HuH-7 (cell line): ENCODE results near the gene PKP1.

ENCODE experiments used
- DNase-seq: peaks from one replicate; pipeline ENCODE4 v3.0.0; 2011; ENCODE audit warnings: low spot score

PKP1 gene

DNA sequence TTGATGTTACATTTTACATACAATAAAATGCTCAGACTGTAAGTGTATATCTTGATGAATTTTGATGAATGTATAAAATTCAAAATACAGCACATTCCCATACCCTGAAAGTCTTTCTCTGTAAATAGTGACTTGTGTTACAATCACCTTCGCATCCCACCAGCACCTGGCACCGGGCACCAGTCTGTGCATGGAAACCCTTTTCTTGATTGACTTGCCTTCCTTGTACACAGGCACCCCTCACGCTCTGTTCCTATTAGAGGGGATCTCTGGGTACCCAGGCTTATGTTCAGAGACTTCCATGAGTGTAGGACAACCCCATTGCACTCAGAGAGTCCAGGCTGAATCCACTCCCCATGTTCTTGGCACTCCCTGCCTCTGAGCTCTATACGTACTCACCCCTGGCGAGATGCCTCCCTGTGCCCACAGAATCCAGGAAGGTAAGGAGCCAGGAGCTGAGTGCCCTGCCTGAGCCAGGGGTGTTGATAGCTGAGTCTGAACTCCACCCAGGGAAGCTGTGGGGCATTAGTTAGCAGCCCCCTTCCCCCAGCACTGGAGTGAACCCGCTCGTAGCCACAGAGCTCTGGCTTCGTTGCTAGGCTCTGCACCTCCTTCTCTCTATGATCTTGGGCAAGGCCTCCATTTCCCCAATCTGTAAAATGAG is 22.5 kb upstream of the PKP1 start:
- DNase-seq, result no peak

DNA sequence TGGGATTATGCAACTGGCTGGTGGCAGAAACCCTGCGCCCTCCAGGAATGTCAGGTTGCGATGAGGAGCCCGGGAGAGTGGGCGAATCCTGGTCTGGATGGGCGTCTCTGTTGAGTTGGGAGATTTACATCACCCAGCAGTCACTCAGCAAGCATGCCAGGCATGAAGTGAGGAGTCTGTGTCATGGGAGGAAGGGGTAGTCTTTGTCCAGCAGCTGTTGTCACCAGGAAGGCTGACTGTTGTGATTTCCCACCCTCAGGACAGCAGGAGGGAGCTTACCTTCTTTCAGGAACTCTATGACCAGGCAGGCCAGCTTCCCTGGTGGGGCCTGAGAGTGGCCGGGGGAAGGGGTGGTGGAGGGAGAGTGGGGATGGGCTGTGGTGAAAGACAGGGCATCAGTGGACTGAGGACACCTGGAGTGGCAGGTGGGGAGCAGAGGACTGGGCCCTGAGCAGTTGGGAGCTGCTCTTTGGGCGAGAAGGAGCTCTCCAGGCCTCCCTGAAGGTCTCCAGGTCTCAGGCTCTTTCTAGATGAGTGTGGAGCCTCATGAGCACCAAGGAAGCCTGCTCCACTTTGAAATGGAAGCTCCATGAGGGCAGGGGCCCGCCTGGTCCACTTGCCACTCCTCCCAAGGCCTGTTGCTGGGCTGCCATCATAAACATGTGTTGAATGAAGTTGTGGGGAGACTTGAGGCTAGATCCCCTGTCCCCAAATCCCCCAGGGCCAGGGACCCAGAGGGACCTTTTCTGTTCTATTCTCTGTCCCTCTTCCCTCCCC is 21.3 kb upstream of the PKP1 start:
- no peak for DNase-seq

- no peak for DNase-seq
Measured at GRCh38 chr1:201262963-201263608, 20.2 kb upstream of the PKP1 start.

DNA sequence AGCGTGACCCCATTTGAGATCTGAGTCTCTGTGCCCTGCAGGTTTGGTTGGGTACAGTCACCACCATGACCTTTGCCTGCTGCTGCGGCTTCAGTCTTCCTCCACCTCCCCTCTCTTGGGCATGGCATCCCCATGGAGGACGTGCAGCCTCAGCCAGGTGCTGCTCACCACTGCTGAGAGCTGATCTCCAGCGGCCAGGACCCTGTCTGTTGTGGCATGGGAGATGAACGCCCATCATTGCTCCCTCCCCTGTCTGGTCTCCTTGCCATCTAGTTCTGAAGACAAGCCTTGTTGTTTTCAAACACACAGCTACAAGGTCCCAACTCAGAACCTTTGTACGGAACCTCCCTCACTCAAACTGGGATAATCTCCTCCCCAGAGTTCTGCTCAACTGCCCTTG is 19.2 kb upstream of the PKP1 start:
- DNase-seq, result no peak

DNA sequence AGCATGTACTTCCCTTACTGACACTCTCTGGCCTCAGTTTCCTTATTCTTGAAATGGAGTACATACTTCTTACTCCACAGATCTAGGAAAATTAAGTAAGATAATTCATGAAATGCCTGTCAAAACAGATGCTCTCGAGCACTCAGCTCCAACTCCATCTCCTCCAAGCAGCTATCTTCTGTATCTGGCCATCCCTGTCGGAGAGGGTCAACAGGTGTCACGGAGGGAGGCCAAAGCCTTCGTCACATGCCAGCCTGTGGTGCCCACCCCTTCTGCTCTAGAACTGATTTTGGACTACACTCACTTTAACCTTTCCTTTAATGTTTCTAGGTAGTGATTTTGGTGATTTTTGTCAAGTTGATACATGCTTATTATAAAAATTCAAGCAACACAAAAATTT is 18.8 kb upstream of the PKP1 start:
- DNase-seq, result no peak

- no peak for DNase-seq
Measured at GRCh38 chr1:201265756-201266155, 17.6 kb upstream of the PKP1 start.

GRCh38 chr1:201266276-201266675 is 17.0 kb upstream of the PKP1 start:
- DNase-seq, result no peak

- DNase-seq, result no peak
Measured at GRCh38 chr1:201266774-201267173, 16.5 kb upstream of the PKP1 start.

- DNase-seq, result no peak
Measured at GRCh38 chr1:201267481-201268229, 15.7 kb upstream of the PKP1 start.

DNA sequence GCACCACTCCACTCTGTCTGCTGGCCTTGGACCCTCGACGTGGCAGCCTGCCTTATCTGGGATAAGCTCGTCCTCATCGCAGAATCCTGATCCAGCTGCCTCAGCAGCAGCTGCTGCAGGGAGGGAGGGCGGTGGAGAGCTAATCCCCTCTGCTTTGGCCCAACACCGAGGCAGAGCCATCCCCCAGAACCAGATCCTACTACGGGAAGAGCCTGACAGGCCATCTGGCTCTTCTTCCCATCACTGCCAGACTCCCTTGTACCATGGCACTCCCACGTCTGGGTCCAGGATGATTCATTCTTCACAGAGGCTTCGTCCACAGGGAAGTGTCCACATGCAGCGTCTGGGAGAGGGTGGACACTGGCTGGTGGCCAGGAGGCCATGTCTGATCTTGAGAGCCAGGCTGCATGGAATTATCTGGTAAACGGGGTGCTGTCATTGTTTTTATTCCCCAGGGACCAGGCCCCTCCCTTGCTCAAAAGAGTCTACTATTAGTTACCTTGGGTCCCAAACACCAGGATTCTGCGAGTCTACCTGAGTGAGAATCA is 14.6 kb upstream of the PKP1 start:
- DNase-seq, result no peak

DNA sequence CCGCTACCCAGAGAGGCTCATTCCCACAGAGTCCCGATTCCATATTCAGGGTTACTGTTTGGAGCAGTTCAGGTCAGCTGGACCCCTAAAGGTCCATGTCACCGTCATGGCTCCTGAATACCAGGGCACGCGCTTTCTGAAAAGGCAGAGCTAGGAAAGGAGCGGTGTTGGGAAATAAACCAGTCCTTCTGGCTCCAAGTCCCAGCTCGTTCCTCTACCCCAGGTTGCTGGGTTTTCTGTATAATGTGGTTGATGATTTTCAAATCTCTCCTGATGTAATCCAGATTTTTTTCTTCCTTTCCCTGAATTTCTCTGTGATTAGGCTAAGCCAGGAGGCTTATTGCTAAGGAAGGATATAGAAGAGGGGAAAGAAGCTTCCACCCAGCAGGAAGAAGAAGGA is 14.0 kb upstream of the PKP1 start:
- no peak for DNase-seq

DNA sequence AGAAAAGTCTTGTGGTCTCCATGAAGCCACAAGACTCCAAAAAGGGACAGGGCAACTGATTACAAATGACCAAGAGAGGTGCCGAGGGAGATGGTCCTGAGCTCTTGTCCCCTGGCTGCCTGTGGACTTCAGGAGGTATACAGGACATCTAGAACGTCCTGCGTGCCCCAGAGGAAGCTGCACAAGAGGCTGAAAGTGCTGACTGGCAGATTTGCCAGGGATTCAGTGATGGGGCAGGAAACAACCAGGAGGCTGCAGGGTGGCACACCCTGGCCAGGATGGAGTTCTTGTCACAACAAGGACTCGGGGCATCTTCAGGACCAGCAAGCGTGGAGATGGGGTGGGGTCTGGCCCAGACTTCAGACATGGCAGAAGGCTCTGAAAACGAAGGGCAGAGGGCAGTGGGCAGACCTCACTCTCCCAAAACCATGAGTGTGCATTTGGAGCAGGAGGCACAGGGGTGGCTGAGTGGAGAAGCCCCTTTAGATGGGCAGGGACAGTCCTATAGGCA is 13.4 kb upstream of the PKP1 start:
- DNase-seq, result no peak

DNA sequence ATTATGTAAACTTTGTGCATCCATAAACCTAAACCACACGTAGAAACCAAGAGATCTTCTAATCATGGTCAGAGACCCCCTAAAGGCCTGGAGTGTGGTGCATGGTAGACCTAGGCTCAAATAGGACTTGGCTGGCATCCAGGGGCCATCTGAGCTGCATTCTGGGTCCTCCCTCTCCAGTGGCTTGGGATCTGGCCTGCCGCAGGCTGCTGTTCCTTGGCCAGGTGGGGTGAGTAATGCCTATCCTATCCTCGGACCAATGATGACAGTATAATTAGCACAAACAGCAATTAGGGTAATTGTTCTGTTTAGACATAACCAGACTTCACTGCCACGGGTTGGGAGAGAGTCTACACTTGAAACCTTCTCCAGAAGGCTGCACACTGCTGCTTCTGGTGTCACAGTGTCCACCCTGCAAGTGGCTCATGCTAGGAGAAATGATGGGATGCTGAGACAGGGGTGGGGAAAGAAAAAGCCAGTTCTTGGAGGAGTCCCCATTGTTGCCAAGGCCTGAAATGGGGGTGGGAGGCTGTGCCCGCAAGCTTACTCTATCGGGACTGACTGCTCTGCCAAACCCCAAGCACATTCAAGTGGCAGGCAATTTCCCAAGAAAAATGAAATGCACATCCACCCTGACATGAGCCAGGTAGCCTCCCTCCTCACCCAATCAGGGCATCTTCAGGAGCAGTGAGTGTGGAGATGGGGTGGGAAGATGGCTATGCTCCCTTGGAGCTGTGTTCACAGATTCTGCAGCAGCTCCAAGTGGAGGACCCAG is 12.5 kb upstream of the PKP1 start:
- no peak for DNase-seq

DNA sequence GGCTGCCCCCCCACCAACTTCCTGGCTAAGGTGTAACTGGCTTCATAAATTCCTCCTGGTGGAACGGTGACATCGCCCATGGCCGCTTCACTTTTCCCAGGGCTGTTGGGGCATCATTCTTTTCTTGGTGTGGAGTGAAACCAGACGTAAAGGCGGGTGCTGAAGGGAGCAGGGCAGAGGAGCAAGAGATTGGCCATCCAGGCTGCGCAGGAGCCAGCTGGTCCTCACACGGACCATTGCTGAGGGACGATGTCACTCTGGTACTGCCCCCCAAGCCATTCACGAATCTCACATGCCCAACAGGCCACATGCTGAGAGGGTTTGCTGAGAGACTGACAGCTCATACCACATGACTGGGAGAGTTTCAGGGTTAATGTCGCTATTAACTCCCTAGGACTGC is 10.5 kb upstream of the PKP1 start:
- no peak for DNase-seq

- no peak for DNase-seq
Measured at GRCh38 chr1:201274616-201275252, 8.6 kb upstream of the PKP1 start.

GRCh38 chr1:201275253-201275666 is 8.0 kb upstream of the PKP1 start:
- no peak for DNase-seq

GRCh38 chr1:201276891-201277290 is 6.4 kb upstream of the PKP1 start:
- DNase-seq, result no peak

DNA sequence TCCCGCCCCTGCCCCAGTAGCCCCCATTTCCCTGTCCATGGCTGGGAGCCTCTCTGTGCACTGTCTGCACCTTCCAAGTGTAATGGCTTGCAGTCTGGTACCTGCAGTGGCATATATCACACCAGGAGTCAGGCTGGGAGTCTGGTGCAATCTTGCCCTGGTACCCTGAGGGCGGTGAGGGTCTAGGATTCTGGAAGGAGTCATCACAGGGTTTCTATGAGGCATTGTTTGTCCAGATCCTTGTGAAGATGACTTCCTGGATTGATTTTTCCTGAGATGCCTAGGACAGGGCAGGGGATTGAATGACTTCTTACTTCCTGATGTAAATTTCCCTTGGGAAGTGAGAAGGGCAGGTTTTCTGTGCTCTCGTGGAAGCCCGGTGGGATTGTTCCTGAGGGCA is 5.9 kb upstream of the PKP1 start:
- DNase-seq, result no peak

DNA sequence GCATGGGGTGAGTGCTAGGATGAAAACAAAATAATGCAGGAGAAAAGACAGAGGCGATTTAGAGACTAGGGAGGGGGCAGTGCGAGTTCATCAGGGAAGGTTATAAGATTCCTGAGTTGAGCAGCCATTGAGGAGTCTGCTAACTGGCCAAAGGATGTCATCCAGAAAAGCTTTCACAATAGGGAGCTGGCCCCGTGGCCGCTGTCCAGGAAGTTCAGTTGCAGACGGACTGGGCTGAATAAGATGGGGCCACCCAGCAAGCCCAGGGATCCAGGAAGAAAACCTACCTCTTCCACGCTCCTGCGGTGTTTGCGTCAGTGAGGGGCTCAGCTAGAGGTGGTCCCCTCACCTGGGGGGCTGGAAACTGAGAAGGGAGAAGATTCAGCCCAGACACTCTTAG is 4.0 kb upstream of the PKP1 start:
- DNase-seq, result no peak

DNA sequence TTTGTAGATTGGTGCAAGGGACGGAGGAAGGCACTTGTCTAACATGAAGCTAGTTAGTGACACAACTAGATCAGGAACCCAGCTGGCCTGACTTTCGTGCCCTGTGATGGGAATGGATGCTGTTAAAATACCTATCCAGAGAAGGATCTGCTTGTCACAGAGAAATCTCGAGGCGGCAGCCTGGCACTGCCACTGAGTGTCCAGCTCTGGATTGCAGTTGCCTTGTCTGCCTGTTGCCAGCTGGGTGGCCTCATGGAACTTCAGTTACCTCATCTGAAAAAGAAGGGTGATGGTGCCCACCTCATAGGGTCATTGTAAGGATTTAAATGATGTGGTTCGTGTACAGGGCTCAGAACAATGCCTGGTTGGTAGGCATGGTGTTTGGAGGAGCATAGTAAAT is 2.4 kb upstream of the PKP1 start:
- no peak for DNase-seq

- DNase-seq, result no peak
Measured at GRCh38 chr1:201281573-201281972, 1.7 kb upstream of the PKP1 start.
